ENCODE measurements around the gene BUB3. TPM values are rescaled to one million over a fixed set of nuclear protein-coding genes. Genes with fewer than 3 reads are reported as not detected.

BUB3 gene
- total and polyA plus RNA-seq, 2 of the 8 experiments (the other 6 are each of a cell fraction or from before 2014, with no cell fraction given): 183 to 207 TPM

GRCh38 chr10:123183724-123184123, 29.5 kb downstream of the BUB3 start (continued):
- no peak for TF ChIP-seq USF2 (IDR thresholded peaks at IDR 0.05; ENCODE audit: low read length)
- no peak for TF ChIP-seq JUN (IDR thresholded peaks at IDR 0.05; ENCODE audit: low read depth, low read length)
- TF ChIP-seq SP4 (IDR thresholded peaks at IDR 0.05; ENCODE audit: low read length): no peak
- TF ChIP-seq SP1 (IDR thresholded peaks at IDR 0.05; ENCODE audit: low read depth, low read length): no peak
- no peak for TF ChIP-seq EGR1 (IDR thresholded peaks at IDR 0.05; ENCODE audit: borderline replicate concordance, low read depth, low read length)
- no peak for TF ChIP-seq FOSL1 (IDR thresholded peaks at IDR 0.05; ENCODE audit: insufficient read depth, low read depth, low read length)

Measured in H1 (cell line).